Ovary (tissue), 9 donors: ENCODE data around the gene ZNF749. TPM values are rescaled to one million over a fixed set of nuclear protein-coding genes. Genes with fewer than 3 reads are reported as not detected.

Experiments
- DNase-seq, 5 donors: peaks; one replicate each; pipeline ENCODE4 v3.0.0-alpha.2; 2019 to 2020
- H3K27ac ChIP-seq, 2 donors: fragments of 200-600 bp; one replicate each; pipeline versions ENCODE4 v1.5.1 to v1.8.0; 2019 to 2022
- H3K27me3 ChIP-seq: fragments of 200-600 bp; one replicate; pipeline ENCODE4 v1.8.0; 2022
- H3K36me3 ChIP-seq: fragments of 200-600 bp; sonication (generic); one replicate; pipeline ENCODE4 v1.5.1; 2019
- H3K4me1 ChIP-seq: one replicate; pipeline ENCODE4 v1.8.1; 2013; ENCODE audit warnings: mild to moderate bottlenecking, moderate library complexity; ENCODE audit not compliant: insufficient read depth
- H3K4me3 ChIP-seq: fragments of 200-600 bp; sonication (generic); one replicate; pipeline ENCODE4 v1.5.1; 2017
- H3K9me3 ChIP-seq, 2 donors: fragments of 200-600 bp in 1 of 2; sonication (generic) in 1 of 2; one replicate each; pipeline versions ENCODE4 v1.5.1 to v1.8.1; 2013 to 2019; ENCODE audit warnings: mild to moderate bottlenecking in 1 of 2, moderate library complexity in 1 of 2
- EP300 ChIP-seq: sonication (generic); formaldehyde crosslinking; IDR thresholded peaks from one replicate; pipeline ENCODE4 v1.6.1; 2017; ENCODE audit warnings: antibody characterized with exemption
- POLR2A ChIP-seq: fragments of 450-650 bp; IDR thresholded peaks from one replicate; pipeline ENCODE4 v1.6.1; 2017; ENCODE audit warnings: antibody characterized with exemption, mild to moderate bottlenecking, moderate library complexity
- WGBS, 3 donors: extraction: QIAGEN DNeasy Blood & Tissue Kit in 1 of 3; methylation state at CpG; one replicate each; pipeline versions ENCODE4 v1.1.5 to v1.1.7; 2013 to 2017; 5-methylcytosine and 5-hydroxymethylcytosine counted together
- intact Hi-C, 4 donors: fragments of 100-400 bp; cut with DNase I; formaldehyde crosslinking; loops; one replicate each; pipeline versions ENCODE4 v1.11.0 to v1.15.1; 2022 to 2023
- polyA plus RNA-seq, 2 donors: library from polyadenylated mRNA; stranded (reverse); fragments of 200-250 nt in 1 of 2; fragments of 350-450 nt in 1 of 2; fragmentation: Illumina TruSeq in 1 of 2; extraction: RNeasy Lipid Tissue Mini Kit (QIAGEN cat#74804) in 1 of 2; gene quantifications; one replicate each; pipeline ENCODE4 v1.2.3, GENCODE V29; 2013 to 2014
- total RNA-seq, 7 donors: library from RNA; depleted of rRNA in 2 of 7; stranded (reverse); fragments of >200 nt in 2 of 7; fragmentation: NEBNext Ultra II Directional in 3 of 7; extraction: Animal tissue kit (Norgen Biotek cat#: 25700) in 3 of 7; gene quantifications; one replicate each; pipeline versions ENCODE4 v1.1.0 to v1.2.4, GENCODE V29; 2016 to 2023
- TF ChIP-seq, protein P1 (sequence below), 3 donors: fragments of 450-650 bp in 2 of 3; fragments of 200-600 bp in 1 of 3; IDR thresholded peaks; one replicate each; pipeline versions ENCODE4 v1.5.1 to v1.8.0; 2016 to 2022; ENCODE audit warnings: antibody characterized with exemption in 3 of 3, mild to moderate bottlenecking in 1 of 3
- donor health status: DM: no; HTN: no; CAD: no; lungs with moderate emphysema.
- donor health status: DM: no; HTN: no; CAD: no.
- donor health status: Bipolar disorder and iron deficiency.
- donor health status: DM: yes; HTN: yes; CAD: no.
- donor health status: DM: no; HTN: no; CAD: no.
- donor health status: DM: yes; HTN: yes; CAD: no.

The ZNF749 gene
- total and polyA plus RNA-seq, 9 donors: 4.0 to 21.7 (median 10.8) TPM

DNA sequence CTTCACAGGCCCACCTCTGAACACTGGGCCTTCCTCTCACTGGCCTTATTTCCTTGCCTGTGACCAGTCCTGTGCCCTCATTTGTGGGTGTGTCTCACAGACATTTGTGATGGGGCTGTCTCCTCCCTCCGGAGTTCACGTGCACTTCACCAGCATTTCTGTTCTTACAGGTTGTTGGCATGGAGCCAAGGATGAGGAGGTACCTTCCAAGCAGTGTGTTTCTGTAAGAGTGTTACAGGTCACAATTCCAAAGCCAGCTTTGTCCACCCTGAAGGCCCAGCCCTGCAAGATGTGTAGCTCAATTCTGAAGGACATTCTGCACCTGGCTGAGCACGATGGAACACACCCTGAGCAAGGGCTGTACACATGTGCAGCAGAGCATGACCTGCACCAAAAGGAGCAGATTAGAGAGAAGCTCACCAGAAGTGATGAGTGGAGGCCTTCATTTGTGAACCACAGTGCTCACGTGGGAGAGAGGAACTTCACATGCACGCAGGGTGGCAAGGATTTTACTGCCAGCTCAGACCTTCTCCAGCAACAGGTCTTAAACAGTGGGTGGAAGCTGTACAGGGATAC lies 8.1 kb downstream of the ZNF749 start:
- intact Hi-C loops: no loop called here
- H3K36me3 ChIP-seq: no peaks in the 10 kb centered on the region
- TF ChIP-seq POLR2A (no peak), EP300 (no peak)
- TF ChIP-seq, protein P1, sequence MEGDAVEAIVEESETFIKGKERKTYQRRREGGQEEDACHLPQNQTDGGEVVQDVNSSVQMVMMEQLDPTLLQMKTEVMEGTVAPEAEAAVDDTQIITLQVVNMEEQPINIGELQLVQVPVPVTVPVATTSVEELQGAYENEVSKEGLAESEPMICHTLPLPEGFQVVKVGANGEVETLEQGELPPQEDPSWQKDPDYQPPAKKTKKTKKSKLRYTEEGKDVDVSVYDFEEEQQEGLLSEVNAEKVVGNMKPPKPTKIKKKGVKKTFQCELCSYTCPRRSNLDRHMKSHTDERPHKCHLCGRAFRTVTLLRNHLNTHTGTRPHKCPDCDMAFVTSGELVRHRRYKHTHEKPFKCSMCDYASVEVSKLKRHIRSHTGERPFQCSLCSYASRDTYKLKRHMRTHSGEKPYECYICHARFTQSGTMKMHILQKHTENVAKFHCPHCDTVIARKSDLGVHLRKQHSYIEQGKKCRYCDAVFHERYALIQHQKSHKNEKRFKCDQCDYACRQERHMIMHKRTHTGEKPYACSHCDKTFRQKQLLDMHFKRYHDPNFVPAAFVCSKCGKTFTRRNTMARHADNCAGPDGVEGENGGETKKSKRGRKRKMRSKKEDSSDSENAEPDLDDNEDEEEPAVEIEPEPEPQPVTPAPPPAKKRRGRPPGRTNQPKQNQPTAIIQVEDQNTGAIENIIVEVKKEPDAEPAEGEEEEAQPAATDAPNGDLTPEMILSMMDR (IDR thresholded peaks at IDR 0.05): no peak

DNA sequence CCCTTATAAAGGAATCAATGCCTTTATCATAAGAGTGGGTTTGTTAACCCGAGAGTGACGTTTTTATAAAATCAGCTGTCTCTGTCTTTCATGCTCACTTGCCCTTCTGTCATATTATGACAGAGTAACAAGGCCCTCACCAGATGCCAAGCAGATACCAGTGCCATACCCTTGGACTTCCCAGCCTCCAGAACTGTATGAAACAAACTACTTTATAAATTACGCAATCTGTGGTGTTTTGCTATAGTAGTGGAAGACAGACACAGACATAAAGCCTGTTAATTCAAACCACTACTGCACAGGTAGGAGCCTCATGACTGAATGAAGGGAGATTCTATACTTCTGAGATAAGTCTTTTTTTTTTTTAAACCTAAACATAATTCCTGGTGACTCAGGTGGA lies 17.2 kb downstream of the ZNF749 start:
- no peaks in the 10 kb centered on the region for H3K27me3 ChIP-seq
- H3K4me3 ChIP-seq: no peak overlapping the region
- intact Hi-C loops: no loop called here
- DNase-seq: no peak
- TF ChIP-seq, protein P1 (IDR thresholded peaks at IDR 0.05): no peak
- TF ChIP-seq POLR2A: no peak
- TF ChIP-seq EP300: no peak
- no peaks in the 10 kb centered on the region for H3K4me1 ChIP-seq
- no peak overlapping the region for H3K27ac ChIP-seq
- H3K9me3 ChIP-seq: peaks cover 0 to 43% of the 10 kb centered on the region in 2 donors
- H3K36me3 ChIP-seq: no peaks in the 10 kb centered on the region
- 93 to 95% (median 95%) methylated on average over 3 of the region's 3 CpGs for WGBS, 3 donors

More for the DNA sequence above, 8.1 kb downstream of the ZNF749 start:
- WGBS, 3 donors: 76 to 83% (median 83%) methylated on average over 5 of the region's 5 CpGs
- DNase-seq: no peak
- Histone ChIP-seq H3K9me3 (peaks cover 6 to 61% of the 10 kb centered on the region in 2 donors), H3K27me3 (no peaks in the 10 kb centered on the region), H3K4me3 (no peak overlapping the region), H3K4me1 (no peaks in the 10 kb centered on the region), H3K27ac (no peak overlapping the region)

GRCh38 chr19:57465680-57466381 lies 30.7 kb downstream of the ZNF749 start:
- DNase-seq: no peak
- Histone ChIP-seq H3K27me3 (no peaks in the 10 kb centered on the region), H3K27ac (no peak overlapping the region), H3K4me1 (no peaks in the 10 kb centered on the region), H3K9me3 (peaks cover 19 to 30% of the 10 kb centered on the region in 2 donors), H3K36me3 (no peaks in the 10 kb centered on the region), H3K4me3 (no peak overlapping the region)
- WGBS, 3 donors: 74 to 95% (median 83%) methylated on average over 5 of the region's 5 CpGs
- TF ChIP-seq, protein P1 (IDR thresholded peaks at IDR 0.05): no peak
- TF ChIP-seq EP300 (no peak), POLR2A (no peak)
- intact Hi-C loops: no loop called here

DNA sequence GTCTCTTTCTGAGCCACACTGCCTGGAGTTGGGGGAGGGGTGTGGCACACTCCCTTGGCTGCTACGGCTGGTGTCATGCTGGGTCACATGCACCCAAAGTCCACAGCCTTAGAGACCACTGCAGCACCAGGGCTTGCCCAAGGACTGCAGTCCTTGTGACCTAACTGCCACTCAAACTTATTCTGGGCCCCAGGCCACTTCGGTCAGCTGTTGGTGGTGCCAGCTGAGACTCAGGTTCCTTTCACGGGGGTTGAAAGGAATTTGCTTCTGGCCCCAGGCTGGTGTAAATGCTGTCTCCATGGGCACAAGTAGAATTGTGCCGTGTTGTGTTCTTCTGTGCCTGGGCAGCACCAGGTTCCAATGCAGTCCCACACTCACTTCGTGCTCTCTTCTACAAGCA lies 31.4 kb downstream of the ZNF749 start:
- Histone ChIP-seq H3K9me3 (peaks cover 16 to 33% of the 10 kb centered on the region in 2 donors), H3K4me3 (no peak overlapping the region)
- intact Hi-C loops: no loop called here

More for the DNA sequence above, 31.4 kb downstream of the ZNF749 start:
- Histone ChIP-seq H3K27me3 (no peaks in the 10 kb centered on the region), H3K4me1 (no peaks in the 10 kb centered on the region), H3K27ac (no peak overlapping the region), H3K36me3 (no peaks in the 10 kb centered on the region)
- no peak for TF ChIP-seq EP300
- TF ChIP-seq POLR2A: no peak
- TF ChIP-seq, protein P1 (IDR thresholded peaks at IDR 0.05): no peak
- no peak for DNase-seq
- 94 to 100% (median 96%) methylated on average over 5 of the region's 5 CpGs for WGBS, 3 donors
